A549 (cell line): ENCODE measurements around the gene MARS1. TPM values are rescaled to one million over a fixed set of nuclear protein-coding genes. Genes with fewer than 3 reads are reported as not detected.
A peak's percentile ranks its signal among the peaks of the same experiment; 100 is the strongest.

Source experiments
- ATAC-seq, 2 experiments: fragments of 200-7000 bp in 1 of 2; fragments of >200 bp in 1 of 2; cut with Nextera tagmentation in 1 of 2; cut with Tn5 transposase in 1 of 2; 3 replicates each; pipeline versions ENCODE4 v1.8.0 to v1.9.1; 2018 to 2020; ENCODE audit warnings: mild to moderate bottlenecking in 1 of 2, moderate library complexity in 1 of 2
- CTCF ChIA-PET: fragments of 300-600 bp; sonication (Branson Sonifier 250); formaldehyde crosslinking; extraction: SDS; loops from one replicate; lab custom pipeline; 2021; ENCODE audit warnings: antibody characterized with exemption, inconsistent platforms; lab: Yijun Ruan, JAX
- POLR2A ChIA-PET: fragments of 350-600 bp; formaldehyde crosslinking; extraction: SDS; loops from one replicate; lab custom pipeline; 2021; ENCODE audit warnings: antibody characterized with exemption, inconsistent platforms; lab: Yijun Ruan, JAX
- DNase-seq, 2 experiments: peaks; one replicate each; pipeline versions ENCODE4 v3.0.0 to v3.0.0-alpha.2; 2011 to 2016; ENCODE audit warnings: low read depth in 1 of 2, low spot score in 1 of 2
- FAIRE-seq: peaks from 2 replicates; lab custom pipeline; 2011; peaks lifted over from hg19 to GRCh38; lab: Jason Lieb, UNC
- H3K27ac ChIP-seq, 2 experiments: fragments of >200 bp; sonication (Bioruptor Twin); formaldehyde crosslinking; 3 replicates each; pipeline ENCODE4 v1.5.1; 2016 to 2017
- H3K4me1 ChIP-seq: fragments of >200 bp; sonication (Bioruptor Twin); formaldehyde crosslinking; 3 replicates; pipeline ENCODE4 v1.6.1; 2016
- H3K4me2 ChIP-seq: fragments of >200 bp; sonication (Bioruptor Twin); formaldehyde crosslinking; 3 replicates; pipeline ENCODE4 v1.6.1; 2016
- H3K4me3 ChIP-seq: fragments of >200 bp; sonication (Bioruptor Twin); formaldehyde crosslinking; 3 replicates; pipeline ENCODE4 v1.5.1; 2016
- H3K9me3 ChIP-seq: fragments of >200 bp; sonication (Bioruptor Twin); formaldehyde crosslinking; 3 replicates; pipeline ENCODE4 v1.6.1; 2016
- BHLHE40 ChIP-seq: IDR thresholded peaks from 2 replicates; pipeline ENCODE4 v1.6.1; 2012; ENCODE audit warnings: low read depth, low read length, inconsistent platforms
- CEBPB ChIP-seq, 2 experiments: fragments of >200 bp in 1 of 2; sonication (Bioruptor Twin) in 1 of 2; formaldehyde crosslinking in 1 of 2; IDR thresholded peaks; 2 replicates each; pipeline ENCODE4 v1.6.1; 2012 to 2016
- EHMT2 ChIP-seq: fragments of 200-600 bp; sonication (generic); IDR thresholded peaks from 2 replicates; pipeline ENCODE4 v1.6.1; 2016; ENCODE audit warnings: antibody characterized with exemption, low read depth, mild to moderate bottlenecking, moderate library complexity
- EP300 ChIP-seq, 2 experiments: fragments of >200 bp; sonication (Bioruptor Twin); formaldehyde crosslinking; IDR thresholded peaks; 2 replicates in 1 of 2; 3 replicates in 1 of 2; pipeline ENCODE4 v1.6.1; 2016 to 2017
- FOSB ChIP-seq: fragments of 250-450 bp; sonication (Bioruptor Pico); IDR thresholded peaks from 2 replicates; pipeline ENCODE4 v1.5.0; 2020; ENCODE audit warnings: mild to moderate bottlenecking, moderate library complexity
- FOSL2 ChIP-seq, 2 experiments: fragments of 450-650 bp in 1 of 2; fragments of >200 bp in 1 of 2; sonication (Bioruptor Twin) in 1 of 2; formaldehyde crosslinking; IDR thresholded peaks; 2 replicates each; pipeline versions ENCODE4 v1.5.0 to v1.6.1; 2016 to 2020; ENCODE audit warnings: mild to moderate bottlenecking in 1 of 2, moderate library complexity in 1 of 2
- HDAC2 ChIP-seq: fragments of 200-600 bp; sonication (generic); IDR thresholded peaks from 2 replicates; pipeline ENCODE4 v1.6.1; 2016
- HEYL ChIP-seq: fragments of 250-450 bp; sonication (Bioruptor Pico); IDR thresholded peaks from 2 replicates; pipeline ENCODE4 v1.8.0; 2021; ENCODE audit warnings: mild to moderate bottlenecking, moderate library complexity
- HOXA7 ChIP-seq: fragments of 250-450 bp; sonication (Bioruptor Pico); IDR thresholded peaks from 2 replicates; pipeline ENCODE4 v1.5.0; 2020; ENCODE audit warnings: mild to moderate bottlenecking, moderate library complexity
- HOXB13 ChIP-seq: fragments of 250-450 bp; sonication (Bioruptor Pico); IDR thresholded peaks from 2 replicates; pipeline ENCODE4 v1.5.0; 2020; ENCODE audit warnings: low read depth, mild to moderate bottlenecking, moderate library complexity
- JUN ChIP-seq, 2 experiments: fragments of >200 bp; sonication (Bioruptor Twin); formaldehyde crosslinking; IDR thresholded peaks; 2 replicates in 1 of 2; 3 replicates in 1 of 2; pipeline ENCODE4 v1.6.1; 2016 to 2017
- KDM5A ChIP-seq: fragments of 200-600 bp; sonication (generic); IDR thresholded peaks from 2 replicates; pipeline ENCODE4 v1.6.1; 2016; ENCODE audit warnings: antibody characterized with exemption, mild to moderate bottlenecking
- MAZ ChIP-seq: fragments of 150-350 bp; IDR thresholded peaks from 2 replicates; pipeline ENCODE4 v1.6.1; 2014; ENCODE audit warnings: antibody characterized with exemption, low read depth, low read length, borderline replicate concordance
- NR3C1 ChIP-seq: fragments of >200 bp; sonication (Bioruptor Twin); formaldehyde crosslinking; IDR thresholded peaks from 3 replicates; pipeline ENCODE4 v1.6.1; 2017
- PHF8 ChIP-seq: fragments of 200-600 bp; sonication (generic); IDR thresholded peaks from 2 replicates; pipeline ENCODE4 v1.6.1; 2016; ENCODE audit warnings: low read depth, mild to moderate bottlenecking, antibody characterized with exemption, moderate library complexity, borderline replicate concordance
- RAD21 ChIP-seq, 2 experiments: fragments of >200 bp in 1 of 2; sonication (Bioruptor Twin) in 1 of 2; formaldehyde crosslinking in 1 of 2; IDR thresholded peaks in 1 of 2; conservative IDR thresholded peaks in 1 of 2; 2 replicates in 1 of 2; 3 replicates in 1 of 2; pipeline ENCODE4 v1.6.1; 2012 to 2018; ENCODE audit warnings: inconsistent platforms in 1 of 2
- RCOR1 ChIP-seq: fragments of 150-350 bp; IDR thresholded peaks from 2 replicates; pipeline ENCODE4 v1.6.1; 2014; ENCODE audit warnings: antibody characterized with exemption, low read length, low read depth
- SREBF2 ChIP-seq: fragments of 450-650 bp; IDR thresholded peaks from 2 replicates; pipeline ENCODE4 v1.6.1; 2014; ENCODE audit warnings: mild to moderate bottlenecking, moderate library complexity
- WGBS: methylation state at CpG from one replicate; pipeline ENCODE4 v1.1.6; 2017; ENCODE audit errors: missing lambda C conversion rate; 5-methylcytosine and 5-hydroxymethylcytosine counted together
- polyA plus RNA-seq, 4 experiments: library from polyadenylated mRNA; depleted of rRNA in 3 of 4; stranded (reverse); fragments of >200 nt; fragmentation: RNase III in 1 of 4; extraction: RNeasy Plus Mini Kit Qiagen cat#74134 plus additional on column Dnase treatment in 1 of 4; gene quantifications; 2 replicates in 3 of 4; 3 replicates in 1 of 4; pipeline ENCODE4 v1.2.3, GENCODE V29; 2011 to 2017
- TF ChIP-seq, protein P1 (sequence below): IDR thresholded peaks from 2 replicates; pipeline ENCODE4 v1.6.1; 2012
- TF ChIP-seq, protein P2 (sequence below): IDR thresholded peaks from 2 replicates; pipeline ENCODE4 v1.6.1; 2012; ENCODE audit warnings: low read depth, borderline replicate concordance
- TF ChIP-seq, protein P3 (sequence below): fragments of >200 bp; sonication (Bioruptor Twin); formaldehyde crosslinking; IDR thresholded peaks from 3 replicates; pipeline ENCODE4 v1.6.1; 2016
- TF ChIP-seq, protein P4 (sequence below): fragments of 450-650 bp; IDR thresholded peaks from 2 replicates; pipeline ENCODE4 v1.6.1; 2014; ENCODE audit warnings: antibody characterized with exemption
- TF ChIP-seq, protein P5 (sequence below): fragments of 200-600 bp; sonication (generic); IDR thresholded peaks from 2 replicates; pipeline ENCODE4 v1.6.1; 2016; ENCODE audit warnings: antibody characterized with exemption, mild to moderate bottlenecking, moderate library complexity

MARS1 gene
- polyA plus RNA-seq, 2 of the 4 experiments (the other 2 are of a cell fraction) = 227 to 372 TPM

DNA sequence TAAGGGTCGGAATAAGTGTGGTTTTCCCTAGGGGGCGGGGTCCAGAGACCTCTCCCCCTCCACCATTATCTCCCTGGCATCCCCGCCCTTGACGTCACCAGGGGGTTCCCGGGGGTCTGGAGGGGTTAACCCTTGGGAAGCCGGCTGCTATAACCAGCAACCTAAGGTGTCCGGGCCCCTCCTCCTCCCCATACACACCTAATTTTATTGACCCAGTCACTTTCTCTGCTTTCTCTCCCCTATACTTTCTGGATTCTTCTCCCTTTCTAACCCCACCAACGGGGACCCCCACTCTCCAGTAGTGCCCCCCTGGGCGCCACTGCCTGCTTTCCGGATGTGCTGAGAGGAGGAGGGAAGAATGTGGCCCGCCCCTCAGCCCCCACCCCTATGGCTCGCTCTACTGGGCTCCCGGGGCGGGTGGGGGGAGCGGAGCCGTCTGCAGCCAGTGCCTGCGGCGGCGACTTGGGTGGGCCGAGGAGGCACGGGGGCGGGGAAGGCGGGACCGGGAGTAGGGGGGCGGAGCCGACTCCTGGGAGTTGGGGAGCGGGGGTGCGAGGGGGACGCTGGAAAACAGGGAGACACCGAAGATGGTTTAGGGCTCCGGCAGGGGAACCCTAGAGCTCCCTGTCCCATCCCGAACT is 26.5 kb upstream of the MARS1 start (continued):
- TF ChIP-seq RCOR1 (no peak), BHLHE40 (no peak)

DNA sequence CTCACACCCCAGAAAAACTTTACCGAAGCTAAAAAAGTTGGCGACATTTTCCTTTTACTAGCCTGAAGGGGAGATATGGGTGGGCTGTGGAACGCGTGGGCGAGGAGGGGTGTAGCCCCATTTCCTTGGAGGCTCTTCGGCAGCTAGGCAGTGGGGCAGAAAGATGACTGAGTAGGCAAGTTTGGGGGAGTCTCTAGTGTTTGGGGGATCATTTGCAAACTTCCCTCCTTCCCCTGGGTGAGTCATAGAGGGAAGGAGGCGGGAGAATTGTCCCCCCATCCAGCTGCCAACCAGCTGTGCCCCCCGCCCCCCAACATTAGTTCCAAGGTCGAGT is 26.0 kb upstream of the MARS1 start:
- TF ChIP-seq HOXA7 (0 out of 2 replicates have a peak, but pooled peaks have one; percentile 84), CEBPB (IDR thresholded peaks at IDR 0.05) (no peak), FOSB (CRISPR knock-in tag) (peak; percentile 39; the same call in 1 of the 2 replicates), EHMT2 (no peak), EP300 (IDR thresholded peaks at IDR 0.05) (0 out of 5 replicates have a peak, but pooled peaks of 1 of the 2 experiments have one; percentile 18), FOSL2 (IDR thresholded peaks at IDR 0.05) (no peak; the same call in 1 of the 2 replicates), FOSL2 (CRISPR knock-in tag; IDR thresholded peaks at IDR 0.05) (peak; percentile 82), JUN (IDR thresholded peaks at IDR 0.05) (peak in 1 of 2 experiments; percentile 35; a peak in 1 of 5 replicates), NR3C1 (no peak)
- TF ChIP-seq, protein P1, sequence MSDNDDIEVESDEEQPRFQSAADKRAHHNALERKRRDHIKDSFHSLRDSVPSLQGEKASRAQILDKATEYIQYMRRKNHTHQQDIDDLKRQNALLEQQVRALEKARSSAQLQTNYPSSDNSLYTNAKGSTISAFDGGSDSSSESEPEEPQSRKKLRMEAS = no peak
- TF ChIP-seq, protein P2, sequence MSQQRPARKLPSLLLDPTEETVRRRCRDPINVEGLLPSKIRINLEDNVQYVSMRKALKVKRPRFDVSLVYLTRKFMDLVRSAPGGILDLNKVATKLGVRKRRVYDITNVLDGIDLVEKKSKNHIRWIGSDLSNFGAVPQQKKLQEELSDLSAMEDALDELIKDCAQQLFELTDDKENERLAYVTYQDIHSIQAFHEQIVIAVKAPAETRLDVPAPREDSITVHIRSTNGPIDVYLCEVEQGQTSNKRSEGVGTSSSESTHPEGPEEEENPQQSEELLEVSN = 0 out of 2 replicates have a peak, but pooled peaks have one; percentile 7
- TF ChIP-seq, protein P3, sequence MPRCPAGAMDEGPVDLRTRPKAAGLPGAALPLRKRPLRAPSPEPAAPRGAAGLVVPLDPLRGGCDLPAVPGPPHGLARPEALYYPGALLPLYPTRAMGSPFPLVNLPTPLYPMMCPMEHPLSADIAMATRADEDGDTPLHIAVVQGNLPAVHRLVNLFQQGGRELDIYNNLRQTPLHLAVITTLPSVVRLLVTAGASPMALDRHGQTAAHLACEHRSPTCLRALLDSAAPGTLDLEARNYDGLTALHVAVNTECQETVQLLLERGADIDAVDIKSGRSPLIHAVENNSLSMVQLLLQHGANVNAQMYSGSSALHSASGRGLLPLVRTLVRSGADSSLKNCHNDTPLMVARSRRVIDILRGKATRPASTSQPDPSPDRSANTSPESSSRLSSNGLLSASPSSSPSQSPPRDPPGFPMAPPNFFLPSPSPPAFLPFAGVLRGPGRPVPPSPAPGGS = peak; percentile 67; the same call in 1 of the 3 replicates
- peak; percentile 12 to 17 for ATAC-seq
- Histone ChIP-seq H3K27ac (peak overlapping the region; percentile 92 to 99), H3K4me3 (peak overlapping the region; percentile 65), H3K4me2 (peak overlapping the region; percentile 97), H3K9me3 (no peaks in the 10 kb centered on the region), H3K4me1 (peaks cover 25% of the 10 kb centered on the region)
- 2% methylated on average over 9 of the region's 9 CpGs for WGBS
- no peak for FAIRE-seq
- ChIA-PET POLR2A (interaction anchor here (0.6 kb wide), 2 partner anchors 20 to 35 kb away, joined by 4 to 6 read pairs; no protein-coding TSS in a partner anchor), CTCF (interaction anchor here (0.6 to 9.7 kb wide), 31 partner anchors 10 to 534 kb away, joined by 3 to 240 read pairs (median 5); partner anchors contain the start of genes ARHGAP9, INHBC, INHBE and MARS1)
- no peak for DNase-seq

DNA sequence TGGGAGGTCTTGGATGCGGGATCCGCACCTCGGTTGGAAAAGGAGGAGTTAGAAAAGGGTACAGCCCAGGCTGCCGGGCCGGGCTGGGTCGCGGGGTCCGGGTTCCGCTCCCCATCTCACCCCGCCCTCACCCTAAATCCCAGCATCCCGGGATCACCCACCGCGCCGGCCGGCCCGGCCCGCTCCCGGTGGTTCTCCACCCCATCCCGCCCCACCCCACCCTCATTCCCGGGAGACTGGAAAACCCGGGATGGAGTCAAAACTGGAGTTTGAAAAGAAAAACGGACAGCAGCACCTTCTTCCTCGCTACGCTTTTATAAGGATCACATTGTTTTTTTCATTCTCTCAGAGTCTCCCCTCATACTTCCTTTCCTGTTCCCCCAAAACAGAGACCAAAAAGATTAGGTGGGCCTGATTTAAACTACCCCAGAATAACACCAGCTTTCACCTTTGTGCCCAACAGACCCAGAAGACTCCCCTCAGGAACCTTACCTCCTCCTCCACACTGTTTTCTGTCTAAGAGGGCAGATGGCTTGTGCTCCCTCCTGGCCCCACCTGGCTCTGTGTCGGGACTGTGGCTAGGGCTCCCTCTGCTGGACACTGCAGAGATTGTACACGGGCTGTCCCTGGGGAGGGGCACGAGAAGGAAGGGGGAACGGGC is 25.5 kb upstream of the MARS1 start:
- H3K4me1 ChIP-seq = peaks cover 20% of the 10 kb centered on the region
- DNase-seq = peak; percentile 96 to 98
- peak overlapping the region; percentile 97 for H3K4me2 ChIP-seq
- CTCF ChIA-PET = interaction anchor here (0.6 to 9.7 kb wide), 42 partner anchors 10 to 535 kb away, joined by 3 to 240 read pairs (median 4); partner anchors contain the start of genes ARHGAP9, INHBC, INHBE and MARS1
- peak; percentile 54 to 77 for ATAC-seq
- WGBS = 2% methylated on average over 26 of the region's 28 CpGs
- POLR2A ChIA-PET = interaction anchor here (0.6 kb wide), 1 partner anchor 19 kb away, joined by 6 read pairs; no protein-coding TSS in a partner anchor
- no peak for FAIRE-seq
- peak overlapping the region; percentile 92 to 99 for H3K27ac ChIP-seq
- no peaks in the 10 kb centered on the region for H3K9me3 ChIP-seq
- peak overlapping the region; percentile 65 for H3K4me3 ChIP-seq
- TF ChIP-seq HDAC2 (no peak), SREBF2 (no peak), HEYL (CRISPR knock-in tag) (no peak), RAD21 (conservative IDR thresholded peaks at IDR 0.05 in 1 of 2, IDR thresholded peaks at IDR 0.05 in 1 of 2) (peak; percentile 84 to 91), PHF8 (no peak; the same call in 1 of the 2 replicates), JUN (IDR thresholded peaks at IDR 0.05) (peak; percentile 51 to 58; a peak in 3 of 5 replicates), FOSL2 (IDR thresholded peaks at IDR 0.05) (no peak), FOSL2 (CRISPR knock-in tag; IDR thresholded peaks at IDR 0.05) (no peak), MAZ (peak; percentile 76), KDM5A (no peak), HOXB13 (CRISPR knock-in tag) (no peak)
- TF ChIP-seq, protein P3 = 0 out of 3 replicates have a peak, but pooled peaks have one; percentile 25
- TF ChIP-seq, protein P1 = peak; percentile 90
- TF ChIP-seq, protein P4, sequence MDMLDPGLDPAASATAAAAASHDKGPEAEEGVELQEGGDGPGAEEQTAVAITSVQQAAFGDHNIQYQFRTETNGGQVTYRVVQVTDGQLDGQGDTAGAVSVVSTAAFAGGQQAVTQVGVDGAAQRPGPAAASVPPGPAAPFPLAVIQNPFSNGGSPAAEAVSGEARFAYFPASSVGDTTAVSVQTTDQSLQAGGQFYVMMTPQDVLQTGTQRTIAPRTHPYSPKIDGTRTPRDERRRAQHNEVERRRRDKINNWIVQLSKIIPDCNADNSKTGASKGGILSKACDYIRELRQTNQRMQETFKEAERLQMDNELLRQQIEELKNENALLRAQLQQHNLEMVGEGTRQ = 0 out of 2 replicates have a peak, but pooled peaks have one; percentile 5
- TF ChIP-seq, protein P5, sequence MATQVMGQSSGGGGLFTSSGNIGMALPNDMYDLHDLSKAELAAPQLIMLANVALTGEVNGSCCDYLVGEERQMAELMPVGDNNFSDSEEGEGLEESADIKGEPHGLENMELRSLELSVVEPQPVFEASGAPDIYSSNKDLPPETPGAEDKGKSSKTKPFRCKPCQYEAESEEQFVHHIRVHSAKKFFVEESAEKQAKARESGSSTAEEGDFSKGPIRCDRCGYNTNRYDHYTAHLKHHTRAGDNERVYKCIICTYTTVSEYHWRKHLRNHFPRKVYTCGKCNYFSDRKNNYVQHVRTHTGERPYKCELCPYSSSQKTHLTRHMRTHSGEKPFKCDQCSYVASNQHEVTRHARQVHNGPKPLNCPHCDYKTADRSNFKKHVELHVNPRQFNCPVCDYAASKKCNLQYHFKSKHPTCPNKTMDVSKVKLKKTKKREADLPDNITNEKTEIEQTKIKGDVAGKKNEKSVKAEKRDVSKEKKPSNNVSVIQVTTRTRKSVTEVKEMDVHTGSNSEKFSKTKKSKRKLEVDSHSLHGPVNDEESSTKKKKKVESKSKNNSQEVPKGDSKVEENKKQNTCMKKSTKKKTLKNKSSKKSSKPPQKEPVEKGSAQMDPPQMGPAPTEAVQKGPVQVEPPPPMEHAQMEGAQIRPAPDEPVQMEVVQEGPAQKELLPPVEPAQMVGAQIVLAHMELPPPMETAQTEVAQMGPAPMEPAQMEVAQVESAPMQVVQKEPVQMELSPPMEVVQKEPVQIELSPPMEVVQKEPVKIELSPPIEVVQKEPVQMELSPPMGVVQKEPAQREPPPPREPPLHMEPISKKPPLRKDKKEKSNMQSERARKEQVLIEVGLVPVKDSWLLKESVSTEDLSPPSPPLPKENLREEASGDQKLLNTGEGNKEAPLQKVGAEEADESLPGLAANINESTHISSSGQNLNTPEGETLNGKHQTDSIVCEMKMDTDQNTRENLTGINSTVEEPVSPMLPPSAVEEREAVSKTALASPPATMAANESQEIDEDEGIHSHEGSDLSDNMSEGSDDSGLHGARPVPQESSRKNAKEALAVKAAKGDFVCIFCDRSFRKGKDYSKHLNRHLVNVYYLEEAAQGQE = peak; percentile 14; the same call in 1 of the 2 replicates
